Osteocyte (in vitro differentiated cells): ENCODE data around the gene ZNF609. TPM values are rescaled to one million over a fixed set of nuclear protein-coding genes. Genes with fewer than 3 reads are reported as not detected.

Experiments used
- DNase-seq: peaks from one replicate; pipeline ENCODE4 v3.0.0; 2021; ENCODE audit warnings: mixed read lengths; ENCODE audit not compliant: unreplicated experiment; ENCODE audit errors: extremely low spot score
- H3K27ac Mint-ChIP-seq: one replicate; pipeline ENCODE4 v1.8.0; 2021; ENCODE audit warnings: mild to moderate bottlenecking, mixed read lengths; ENCODE audit not compliant: unreplicated experiment
- H3K27me3 Mint-ChIP-seq: one replicate; pipeline ENCODE4 v1.8.0; 2021; ENCODE audit warnings: mixed read lengths; ENCODE audit not compliant: unreplicated experiment
- H3K36me3 Mint-ChIP-seq: one replicate; pipeline ENCODE4 v1.8.0; 2021; ENCODE audit warnings: mixed read lengths; ENCODE audit not compliant: unreplicated experiment
- H3K4me1 Mint-ChIP-seq: one replicate; pipeline ENCODE4 v1.8.0; 2021; ENCODE audit warnings: mixed read lengths; ENCODE audit not compliant: unreplicated experiment
- H3K4me3 Mint-ChIP-seq: one replicate; pipeline ENCODE4 v1.8.0; 2021; ENCODE audit warnings: mild to moderate bottlenecking, moderate library complexity, mixed read lengths; ENCODE audit not compliant: unreplicated experiment
- H3K9me3 Mint-ChIP-seq: one replicate; pipeline ENCODE4 v1.8.0; 2021; ENCODE audit warnings: mixed read lengths; ENCODE audit not compliant: unreplicated experiment
- CTCF ChIP-seq: fragments of 200-600 bp; sonication (generic); IDR thresholded peaks from 2 replicates; pipeline ENCODE4 v1.5.0; 2021; ENCODE audit warnings: antibody characterized with exemption, mild to moderate bottlenecking, moderate library complexity
- total RNA-seq: library from RNA; stranded (reverse); gene quantifications from 2 replicates; pipeline ENCODE4 v1.2.1, GENCODE V29; 2021

Gene ZNF609
- total RNA-seq, 1 donor from 2014 or later: 31.7 TPM

DNA sequence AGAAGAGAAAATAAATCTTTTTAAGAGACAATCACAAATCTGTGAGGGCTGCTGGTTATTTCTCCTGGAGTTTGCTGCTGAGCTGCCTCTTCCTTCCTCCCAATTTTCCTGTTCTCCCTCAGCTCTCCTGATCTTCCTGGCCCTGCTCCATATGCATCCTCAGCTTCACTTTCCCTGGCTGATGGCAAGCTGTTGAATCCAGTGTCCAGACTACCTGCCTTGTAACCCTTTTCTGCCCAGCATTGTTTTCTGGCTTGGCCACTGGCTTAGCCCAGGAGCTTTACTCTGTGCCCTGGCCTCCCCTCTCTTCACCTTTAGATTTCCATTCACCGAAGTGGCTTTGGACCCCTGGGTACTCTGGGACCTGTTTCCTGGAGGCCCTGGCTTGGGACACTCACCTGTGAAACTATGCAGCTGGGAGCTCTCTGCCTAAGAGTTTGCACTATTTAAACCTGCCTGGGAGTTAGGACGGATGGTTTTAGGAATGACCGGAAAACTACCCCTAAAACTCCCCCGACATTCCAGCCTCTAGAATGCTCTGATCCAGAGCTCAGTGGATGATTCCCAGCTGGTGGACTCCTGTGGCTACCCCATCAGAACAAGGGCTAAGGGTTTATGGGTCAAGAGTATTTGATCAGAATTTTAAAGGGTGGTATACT is 225.0 kb downstream of the ZNF609 start:
- no peaks in the 10 kb centered on the region for H3K27me3 Mint-ChIP-seq
- H3K9me3 Mint-ChIP-seq: no peaks in the 10 kb centered on the region
- H3K36me3 Mint-ChIP-seq: peaks cover 35% of the 10 kb centered on the region
- DNase-seq: no peak
- H3K27ac Mint-ChIP-seq: no peak overlapping the region
- TF ChIP-seq CTCF: no peak
- no peak overlapping the region for H3K4me3 Mint-ChIP-seq
- no peaks in the 10 kb centered on the region for H3K4me1 Mint-ChIP-seq

DNA sequence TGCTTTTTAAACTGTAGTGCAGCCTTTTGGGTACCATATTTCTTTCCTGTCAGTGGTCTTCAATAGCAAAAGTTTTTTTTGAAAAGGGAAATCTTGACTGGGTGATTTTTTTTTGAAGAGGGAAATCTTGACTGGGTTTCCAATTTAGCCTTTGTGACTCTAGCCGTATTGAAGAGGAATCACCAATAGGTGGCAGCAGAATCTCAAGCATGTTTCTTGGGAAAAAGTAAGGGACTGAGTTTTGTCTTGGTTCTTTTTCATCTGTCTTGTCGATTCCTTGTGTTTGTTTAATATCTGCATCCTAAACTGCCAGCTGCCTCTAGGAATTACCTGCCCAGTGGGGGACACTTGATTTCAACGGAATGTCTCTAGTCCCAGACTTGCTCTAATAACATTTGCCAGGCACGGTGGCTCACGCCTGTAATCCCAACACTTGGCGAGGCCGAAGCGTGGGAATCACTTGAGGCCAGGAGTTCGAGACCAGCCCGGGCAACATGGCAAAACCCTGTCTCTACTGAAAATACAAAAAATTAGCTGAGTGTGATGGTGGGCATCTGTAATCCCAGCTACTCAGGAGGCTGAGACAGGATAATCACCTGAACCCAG is 225.9 kb downstream of the ZNF609 start:
- H3K4me3 Mint-ChIP-seq: no peak overlapping the region
- H3K9me3 Mint-ChIP-seq: no peaks in the 10 kb centered on the region
- DNase-seq: no peak
- TF ChIP-seq CTCF: peak; percentile 69
- H3K27me3 Mint-ChIP-seq: no peaks in the 10 kb centered on the region
- H3K4me1 Mint-ChIP-seq: no peaks in the 10 kb centered on the region
- H3K27ac Mint-ChIP-seq: no peak overlapping the region
- H3K36me3 Mint-ChIP-seq: peaks cover 30% of the 10 kb centered on the region

DNA sequence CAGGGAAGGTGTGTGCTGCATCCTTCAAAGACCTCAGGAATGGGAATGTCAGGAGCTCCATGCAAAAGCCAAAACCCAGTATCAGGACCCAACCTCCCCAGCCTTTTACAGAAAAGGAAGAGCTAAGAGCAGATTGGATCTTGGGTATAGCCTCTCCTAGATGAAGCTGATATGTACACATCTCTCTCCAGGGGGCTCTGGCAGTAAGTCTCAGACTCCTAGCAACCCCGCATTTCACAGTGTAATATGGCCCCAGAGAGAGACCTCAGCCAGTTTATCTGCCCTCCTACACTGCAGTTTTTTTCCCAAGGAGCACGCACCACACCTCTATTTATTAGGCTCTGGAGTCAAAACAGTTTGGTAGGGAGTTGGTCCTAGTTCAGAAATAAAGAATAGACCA is 226.8 kb downstream of the ZNF609 start:
- Mint-ChIP-seq H3K36me3 (peaks cover 27% of the 10 kb centered on the region), H3K27me3 (no peaks in the 10 kb centered on the region), H3K4me1 (no peaks in the 10 kb centered on the region), H3K27ac (peak overlapping the region; percentile 12), H3K4me3 (no peak overlapping the region), H3K9me3 (no peaks in the 10 kb centered on the region)
- DNase-seq: no peak
- TF ChIP-seq CTCF: no peak

DNA sequence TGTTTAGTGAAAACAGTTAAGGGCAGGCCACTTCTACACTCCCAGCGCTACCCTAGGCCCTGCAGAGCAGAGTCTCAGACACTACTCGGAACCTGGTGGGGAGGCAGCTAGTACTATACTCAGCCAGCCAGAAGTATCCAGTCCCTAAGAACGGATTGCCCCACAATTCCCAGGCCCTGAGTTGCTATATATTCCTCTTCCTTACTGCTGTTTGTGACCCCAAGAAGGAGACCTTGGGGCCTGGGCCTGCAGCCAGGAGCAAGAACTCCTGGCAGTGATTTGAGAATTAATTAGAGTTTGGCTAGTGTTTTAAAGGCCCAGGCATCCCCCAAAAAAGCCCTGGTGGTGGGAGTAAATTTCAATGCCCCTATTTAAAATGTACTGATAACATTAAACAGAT is 227.3 kb downstream of the ZNF609 start:
- no peak overlapping the region for H3K27ac Mint-ChIP-seq
- peaks cover 24% of the 10 kb centered on the region for H3K36me3 Mint-ChIP-seq
- H3K4me1 Mint-ChIP-seq: no peaks in the 10 kb centered on the region
- no peak overlapping the region for H3K4me3 Mint-ChIP-seq
- no peaks in the 10 kb centered on the region for H3K9me3 Mint-ChIP-seq
- TF ChIP-seq CTCF: no peak
- no peaks in the 10 kb centered on the region for H3K27me3 Mint-ChIP-seq
- no peak for DNase-seq

DNA sequence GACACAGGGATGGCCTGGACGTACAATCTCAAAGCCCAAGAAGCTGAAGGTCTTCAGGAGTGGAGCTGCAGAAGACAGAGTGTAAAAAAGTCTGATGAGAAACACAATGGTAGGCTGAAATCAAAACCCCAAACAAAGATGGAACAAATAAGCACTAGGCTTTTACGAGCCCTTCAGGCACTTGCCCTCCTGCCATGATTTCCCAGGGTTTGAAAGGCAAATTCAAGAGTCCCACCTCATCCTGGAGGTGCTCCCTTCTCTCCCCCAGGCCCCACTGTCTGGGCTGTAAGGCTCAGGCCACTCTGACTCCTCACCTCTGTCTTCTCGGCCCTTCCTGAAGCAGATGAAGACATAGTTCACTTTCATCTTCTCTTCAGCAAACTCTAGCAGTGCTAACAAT is 228.4 kb downstream of the ZNF609 start:
- Mint-ChIP-seq H3K27me3 (no peaks in the 10 kb centered on the region), H3K27ac (no peak overlapping the region), H3K36me3 (peaks cover 21% of the 10 kb centered on the region), H3K4me1 (no peaks in the 10 kb centered on the region), H3K4me3 (no peak overlapping the region), H3K9me3 (no peaks in the 10 kb centered on the region)
- TF ChIP-seq CTCF: no peak
- DNase-seq: no peak
